Tibial nerve (tissue), 4 donors: ENCODE results near the gene TCF4. TPM values are rescaled to one million over a fixed set of nuclear protein-coding genes. Genes with fewer than 3 reads are reported as not detected.

Source experiments
- DNase-seq, 2 donors: peaks; one replicate each; pipeline ENCODE4 v3.0.0-alpha.2; 2019; ENCODE audit warnings: low spot score in 2 of 2
- H3K27ac ChIP-seq, 4 donors: fragments of 200-600 bp; sonication (generic) in 3 of 4; one replicate each; pipeline ENCODE4 v1.5.1; 2017 to 2019; ENCODE audit warnings: mild to moderate bottlenecking in 1 of 4
- H3K27me3 ChIP-seq, 2 donors: fragments of 200-600 bp; sonication (generic) in 1 of 2; one replicate each; pipeline versions ENCODE4 v1.5.1 to v1.6.0; 2017 to 2019
- H3K36me3 ChIP-seq, 3 donors: fragments of 200-600 bp; sonication (generic); one replicate each; pipeline ENCODE4 v1.5.1; 2018 to 2019
- H3K4me1 ChIP-seq, 4 donors: fragments of 200-600 bp; sonication (generic) in 3 of 4; one replicate each; pipeline ENCODE4 v1.5.1; 2017 to 2019
- H3K4me3 ChIP-seq, 4 donors: fragments of 200-600 bp; sonication (generic) in 3 of 4; one replicate each; pipeline ENCODE4 v1.5.1; 2017 to 2019; ENCODE audit warnings: mild to moderate bottlenecking in 1 of 4, moderate library complexity in 1 of 4
- H3K9me3 ChIP-seq, 4 donors: fragments of 200-600 bp; sonication (generic) in 3 of 4; one replicate each; pipeline ENCODE4 v1.5.1; 2017 to 2019
- EP300 ChIP-seq, 2 donors: sonication (generic); formaldehyde crosslinking; IDR thresholded peaks; one replicate each; pipeline ENCODE4 v1.6.1; 2017; ENCODE audit warnings: antibody characterized with exemption in 2 of 2, mild to moderate bottlenecking in 1 of 2
- POLR2A ChIP-seq, 2 donors: fragments of 450-650 bp; IDR thresholded peaks; one replicate each; pipeline ENCODE4 v1.6.1; 2017; ENCODE audit warnings: antibody characterized with exemption in 2 of 2, mild to moderate bottlenecking in 2 of 2, moderate library complexity in 2 of 2
- WGBS, 2 donors: methylation state at CpG; one replicate each; pipeline ENCODE4 v1.1.5; 2018; 5-methylcytosine and 5-hydroxymethylcytosine counted together
- total RNA-seq, 4 donors: library from RNA; depleted of rRNA; stranded (reverse); fragments of >200 nt; gene quantifications; one replicate each; pipeline ENCODE4 v1.1.0, GENCODE V29; 2016
- TF ChIP-seq, protein P1 (sequence below), 5 experiments: fragments of 200-600 bp in 3 of 5; fragments of 450-650 bp in 2 of 5; sonication (generic) in 3 of 5; IDR thresholded peaks; one replicate each; pipeline ENCODE4 v1.5.1; 2016 to 2019; ENCODE audit warnings: antibody characterized with exemption in 5 of 5, mild to moderate bottlenecking in 3 of 5, moderate library complexity in 2 of 5

TCF4 gene
- total RNA-seq, 4 donors from 2014 or later: 100 to 157 (median 114) TPM

DNA sequence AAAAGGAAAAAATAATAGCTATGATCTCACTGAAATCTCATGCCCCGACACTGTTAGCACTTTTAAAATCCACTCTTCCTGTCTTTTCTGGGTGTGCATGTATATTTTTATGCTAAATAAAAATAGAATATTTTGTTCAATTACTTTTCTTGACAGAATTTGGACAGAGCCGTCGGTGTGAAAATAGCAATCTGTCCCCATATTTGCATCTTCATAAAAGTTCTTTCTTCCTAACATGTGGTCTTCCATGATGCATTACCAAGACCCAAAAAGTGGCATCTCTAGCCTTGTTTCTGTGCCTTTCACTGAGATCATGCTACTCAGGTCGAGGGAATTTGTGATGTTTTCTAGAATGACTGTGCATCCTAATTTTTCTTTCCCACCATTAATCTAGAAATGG lies 329.9 kb downstream of the TCF4 start:
- Histone ChIP-seq H3K4me1 (peaks cover 0 to 2% (median 0%) of the 10 kb centered on the region in 4 donors), H3K4me3 (no peak overlapping the region), H3K9me3 (no peaks in the 10 kb centered on the region), H3K27me3 (no peaks in the 10 kb centered on the region), H3K36me3 (peaks cover 0 to 55% (median 0%) of the 10 kb centered on the region in 3 donors), H3K27ac (no peak overlapping the region)
- TF ChIP-seq, protein P1, sequence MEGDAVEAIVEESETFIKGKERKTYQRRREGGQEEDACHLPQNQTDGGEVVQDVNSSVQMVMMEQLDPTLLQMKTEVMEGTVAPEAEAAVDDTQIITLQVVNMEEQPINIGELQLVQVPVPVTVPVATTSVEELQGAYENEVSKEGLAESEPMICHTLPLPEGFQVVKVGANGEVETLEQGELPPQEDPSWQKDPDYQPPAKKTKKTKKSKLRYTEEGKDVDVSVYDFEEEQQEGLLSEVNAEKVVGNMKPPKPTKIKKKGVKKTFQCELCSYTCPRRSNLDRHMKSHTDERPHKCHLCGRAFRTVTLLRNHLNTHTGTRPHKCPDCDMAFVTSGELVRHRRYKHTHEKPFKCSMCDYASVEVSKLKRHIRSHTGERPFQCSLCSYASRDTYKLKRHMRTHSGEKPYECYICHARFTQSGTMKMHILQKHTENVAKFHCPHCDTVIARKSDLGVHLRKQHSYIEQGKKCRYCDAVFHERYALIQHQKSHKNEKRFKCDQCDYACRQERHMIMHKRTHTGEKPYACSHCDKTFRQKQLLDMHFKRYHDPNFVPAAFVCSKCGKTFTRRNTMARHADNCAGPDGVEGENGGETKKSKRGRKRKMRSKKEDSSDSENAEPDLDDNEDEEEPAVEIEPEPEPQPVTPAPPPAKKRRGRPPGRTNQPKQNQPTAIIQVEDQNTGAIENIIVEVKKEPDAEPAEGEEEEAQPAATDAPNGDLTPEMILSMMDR (IDR thresholded peaks at IDR 0.05): no peak
- no peak for TF ChIP-seq POLR2A (IDR thresholded peaks at IDR 0.05)
- no peak for TF ChIP-seq EP300 (IDR thresholded peaks at IDR 0.05)
- no peak for DNase-seq
- WGBS, 2 donors: 90 to 92% methylated on average over 4 of the region's 4 CpGs

DNA sequence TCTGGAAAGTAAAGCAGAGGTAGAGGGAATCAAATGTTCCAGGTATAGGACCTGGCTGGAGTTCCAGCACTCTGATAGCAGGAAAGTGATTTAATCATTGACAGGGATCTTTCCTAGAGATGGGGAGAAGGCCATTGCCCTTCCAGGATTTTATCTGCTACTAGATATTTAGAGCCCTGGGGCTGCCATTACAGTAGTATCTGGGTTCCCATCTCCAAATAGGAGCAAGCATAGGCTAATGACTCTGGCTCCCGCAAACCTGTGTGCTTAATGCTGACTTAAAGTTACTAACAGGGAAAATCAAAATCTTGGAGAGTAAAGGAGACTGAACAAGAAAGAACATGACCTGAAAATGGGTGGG lies 331.1 kb downstream of the TCF4 start:
- DNase-seq: no peak
- H3K9me3 ChIP-seq: no peaks in the 10 kb centered on the region
- H3K4me3 ChIP-seq: no peak overlapping the region
- WGBS, 2 donors: 100% methylated on average over 1 of the region's 1 CpG
- peaks cover 0 to 55% (median 0%) of the 10 kb centered on the region in 3 donors for H3K36me3 ChIP-seq
- H3K27ac ChIP-seq: no peak overlapping the region
- TF ChIP-seq, protein P1 (IDR thresholded peaks at IDR 0.05): no peak
- TF ChIP-seq EP300 (IDR thresholded peaks at IDR 0.05): no peak
- TF ChIP-seq POLR2A (IDR thresholded peaks at IDR 0.05): no peak
- peaks cover 0 to 14% (median 4%) of the 10 kb centered on the region in 4 donors for H3K4me1 ChIP-seq
- H3K27me3 ChIP-seq: no peaks in the 10 kb centered on the region

DNA sequence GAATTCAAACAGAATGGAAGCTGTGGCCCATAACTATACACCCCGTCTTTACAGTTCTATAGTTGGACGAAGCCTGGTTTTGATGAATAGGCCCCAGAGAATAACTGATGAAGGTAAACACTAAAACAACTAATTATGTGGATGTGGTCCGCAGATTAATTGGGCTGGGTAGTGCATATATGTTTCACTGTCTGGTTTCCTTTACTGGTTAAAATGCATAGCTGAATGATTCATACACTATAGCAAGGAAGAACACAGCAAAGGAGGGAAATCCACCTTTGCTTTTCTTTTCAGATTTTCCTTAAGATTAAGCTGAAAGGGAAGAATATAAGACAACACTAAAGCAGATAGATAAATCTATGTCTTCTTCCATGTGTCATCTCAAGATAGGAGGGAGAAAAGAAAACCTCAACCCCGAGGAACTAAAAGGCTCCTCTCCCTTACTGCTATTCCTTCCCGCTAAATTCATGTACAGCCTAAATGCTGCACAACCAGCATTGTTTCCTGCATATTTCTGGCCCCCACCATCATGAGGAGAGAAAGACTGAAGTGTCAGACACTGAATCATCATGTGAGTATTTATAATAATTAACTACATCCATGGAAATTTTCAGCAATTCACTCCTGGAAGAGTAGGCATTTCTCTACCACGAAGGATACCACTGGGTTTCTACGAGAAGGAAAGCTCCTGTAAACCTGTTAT lies 331.6 kb downstream of the TCF4 start:
- Histone ChIP-seq H3K36me3 (peaks cover 0 to 55% (median 0%) of the 10 kb centered on the region in 3 donors), H3K9me3 (no peaks in the 10 kb centered on the region), H3K27me3 (no peaks in the 10 kb centered on the region), H3K4me3 (no peak overlapping the region), H3K27ac (no peak overlapping the region), H3K4me1 (peaks cover 0 to 20% (median 4%) of the 10 kb centered on the region in 4 donors)
- TF ChIP-seq, protein P1 (IDR thresholded peaks at IDR 0.05): no peak
- no peak for TF ChIP-seq POLR2A (IDR thresholded peaks at IDR 0.05)
- no peak for TF ChIP-seq EP300 (IDR thresholded peaks at IDR 0.05)
- WGBS, 2 donors: 90 to 95% methylated on average over 7 of the region's 7 CpGs
- no peak for DNase-seq

DNA sequence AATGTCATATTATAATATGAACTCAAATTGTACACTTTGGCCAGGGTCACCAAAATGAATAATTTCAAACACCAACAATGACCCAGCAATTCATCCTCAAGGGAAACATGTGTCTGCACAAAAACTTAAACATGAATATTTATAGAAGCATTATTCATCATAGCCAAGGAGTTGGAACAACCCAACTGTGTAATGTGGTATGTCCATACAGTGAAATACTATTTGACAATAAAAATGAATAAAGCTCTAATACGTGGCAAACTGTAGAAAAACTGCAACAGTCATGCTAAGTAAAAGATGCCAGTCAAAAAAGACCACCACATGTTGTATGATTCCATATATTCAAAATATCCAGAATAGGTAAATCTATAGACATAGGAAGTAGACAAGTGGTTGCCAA lies 334.2 kb downstream of the TCF4 start:
- peaks cover 0 to 39% (median 0%) of the 10 kb centered on the region in 3 donors for H3K36me3 ChIP-seq

DNA sequence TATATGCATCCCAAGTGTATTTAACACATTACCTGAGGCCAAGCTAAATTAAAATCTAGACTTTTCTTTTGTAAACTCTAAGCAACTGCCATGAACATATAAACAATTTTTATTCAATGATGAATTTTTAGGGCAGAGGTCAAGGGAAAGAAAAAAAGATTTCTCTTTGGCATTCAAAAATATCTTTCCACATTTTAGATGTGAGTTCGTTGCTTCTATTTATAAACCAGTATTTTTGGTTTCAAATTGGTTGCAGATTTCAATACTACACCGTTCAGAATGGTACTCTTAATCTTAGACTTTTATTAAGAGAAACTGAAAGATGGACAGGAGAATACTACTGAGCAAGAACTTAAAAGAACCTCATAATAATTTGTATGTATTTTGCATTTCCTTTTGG lies 335.1 kb downstream of the TCF4 start:
- DNase-seq: no peak
- H3K27ac ChIP-seq: peak overlapping the region in 2 of 4 donors; percentile 68 to 81

More for the DNA sequence above, 334.2 kb downstream of the TCF4 start:
- no peaks in the 10 kb centered on the region for H3K9me3 ChIP-seq
- H3K27me3 ChIP-seq: no peaks in the 10 kb centered on the region
- no peak overlapping the region for H3K27ac ChIP-seq
- TF ChIP-seq, protein P1 (IDR thresholded peaks at IDR 0.05): no peak
- no peak for TF ChIP-seq EP300 (IDR thresholded peaks at IDR 0.05)
- TF ChIP-seq POLR2A (IDR thresholded peaks at IDR 0.05): no peak
- no peak for DNase-seq
- H3K4me1 ChIP-seq: peaks cover 0 to 30% (median 7%) of the 10 kb centered on the region in 4 donors
- H3K4me3 ChIP-seq: no peak overlapping the region
- 92 to 97% methylated on average over 1 of the region's 1 CpG for WGBS, 2 donors

More for the DNA sequence above, 335.1 kb downstream of the TCF4 start:
- no peak overlapping the region for H3K4me3 ChIP-seq
- WGBS, 2 donors: 35 to 47% methylated on average over 2 of the region's 2 CpGs
- H3K4me1 ChIP-seq: peaks cover 0 to 30% (median 7%) of the 10 kb centered on the region in 4 donors
- peaks cover 0 to 36% (median 0%) of the 10 kb centered on the region in 3 donors for H3K36me3 ChIP-seq
- no peaks in the 10 kb centered on the region for H3K9me3 ChIP-seq
- TF ChIP-seq EP300 (IDR thresholded peaks at IDR 0.05) (no peak), POLR2A (IDR thresholded peaks at IDR 0.05) (no peak)
- TF ChIP-seq, protein P1 (IDR thresholded peaks at IDR 0.05): no peak
- H3K27me3 ChIP-seq: no peaks in the 10 kb centered on the region
